ENCODE measurements around the gene LRP2BP. TPM values are rescaled to one million over a fixed set of nuclear protein-coding genes. Genes with fewer than 3 reads are reported as not detected.

The LRP2BP gene
- polyA plus RNA-seq, 1 donor from 2014 or later = 1.1 TPM

GRCh38 chr4:185441479-185441878, 45.8 kb upstream of the LRP2BP start:
- Histone ChIP-seq H3K9me2 (ENCODE audit: insufficient read depth, low read length) (no peaks in the 10 kb centered on the region), H3K36me3 (ENCODE audit: insufficient read depth, low read length) (no peaks in the 10 kb centered on the region), H3K27me3 (ENCODE audit: insufficient read depth, low read depth, low read length) (no peaks in the 10 kb centered on the region), H3K4me3 (ENCODE audit: low read length) (no peak overlapping the region), H3K79me2 (replicated peaks; ENCODE audit: insufficient read depth, low read length) (no peaks in the 10 kb centered on the region), H3K4me2 (ENCODE audit: low read length) (no peak overlapping the region), H3K27ac (ENCODE audit: low read length) (no peak overlapping the region), H3K9ac (ENCODE audit: low read length) (no peak overlapping the region), H3F3A (ENCODE audit: insufficient read depth, low read length, poor library complexity, severe bottlenecking) (no peaks in the 10 kb centered on the region), H4K20me1 (ENCODE audit: insufficient read depth) (no peaks in the 10 kb centered on the region), H3K9me3 (ENCODE audit: low read length) (no peaks in the 10 kb centered on the region), H2AFZ (ENCODE audit: low read depth, low read length) (no peak overlapping the region)
- TF ChIP-seq MXI1 (conservative IDR thresholded peaks at IDR 0.05; ENCODE audit: poor library complexity, severe bottlenecking) (no peak), TAF1 (IDR thresholded peaks at IDR 0.05; ENCODE audit: low read depth) (no peak), CTCF (IDR thresholded peaks at IDR 0.05; ENCODE audit: poor library complexity, severe bottlenecking) (no peak), SMC3 (conservative IDR thresholded peaks at IDR 0.05; ENCODE audit: poor library complexity) (no peak), EP300 (conservative IDR thresholded peaks at IDR 0.05; ENCODE audit: poor library complexity, severe bottlenecking) (no peak), REST (IDR thresholded peaks at IDR 0.05; ENCODE audit: borderline replicate concordance) (no peak), POLR2AphosphoS5 (IDR thresholded peaks at IDR 0.05) (no peak), EZH2 (IDR thresholded peaks at IDR 0.05; ENCODE audit: borderline replicate concordance, insufficient read depth, low read length, poor library complexity, severe bottlenecking) (no peak), RAD21 (conservative IDR thresholded peaks at IDR 0.05) (no peak)

DNA sequence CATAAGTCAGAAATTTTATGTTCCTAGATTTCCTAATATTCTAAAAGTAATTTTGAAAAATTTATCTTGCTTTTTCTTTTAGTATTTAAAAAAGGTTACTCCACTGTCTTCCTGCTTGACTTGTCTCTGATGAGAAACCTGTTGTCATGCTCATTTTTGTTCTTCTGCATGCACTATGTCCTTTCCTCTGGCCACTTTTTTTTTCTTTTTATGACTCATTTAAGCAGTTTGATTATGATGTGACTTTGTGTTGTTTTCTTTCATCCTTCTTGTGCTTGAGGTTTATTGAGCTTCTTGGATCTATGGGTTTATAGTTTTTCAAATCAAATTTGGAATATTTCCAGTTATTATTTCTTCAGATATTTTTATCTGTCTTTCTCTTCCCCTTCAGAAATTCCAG, 42.1 kb upstream of the LRP2BP start:
- Histone ChIP-seq H3K4me3 (ENCODE audit: low read length) (no peak overlapping the region), H3K27me3 (ENCODE audit: insufficient read depth, low read depth, low read length) (no peaks in the 10 kb centered on the region), H3K9me2 (ENCODE audit: insufficient read depth, low read length) (no peaks in the 10 kb centered on the region), H3K4me2 (ENCODE audit: low read length) (no peak overlapping the region), H2AFZ (ENCODE audit: low read depth, low read length) (no peak overlapping the region), H3K36me3 (ENCODE audit: insufficient read depth, low read length) (no peaks in the 10 kb centered on the region), H3K27ac (ENCODE audit: low read length) (no peak overlapping the region), H3K9ac (ENCODE audit: low read length) (no peak overlapping the region), H4K20me1 (ENCODE audit: insufficient read depth) (no peaks in the 10 kb centered on the region), H3F3A (ENCODE audit: insufficient read depth, low read length, poor library complexity, severe bottlenecking) (no peaks in the 10 kb centered on the region), H3K79me2 (replicated peaks; ENCODE audit: insufficient read depth, low read length) (no peaks in the 10 kb centered on the region), H3K9me3 (ENCODE audit: low read length) (no peaks in the 10 kb centered on the region)
- TF ChIP-seq RAD21 (conservative IDR thresholded peaks at IDR 0.05) (no peak), MXI1 (conservative IDR thresholded peaks at IDR 0.05; ENCODE audit: poor library complexity, severe bottlenecking) (no peak), POLR2AphosphoS5 (IDR thresholded peaks at IDR 0.05) (no peak), EP300 (conservative IDR thresholded peaks at IDR 0.05; ENCODE audit: poor library complexity, severe bottlenecking) (no peak), REST (IDR thresholded peaks at IDR 0.05; ENCODE audit: borderline replicate concordance) (no peak), EZH2 (IDR thresholded peaks at IDR 0.05; ENCODE audit: borderline replicate concordance, insufficient read depth, low read length, poor library complexity, severe bottlenecking) (no peak), CTCF (IDR thresholded peaks at IDR 0.05; ENCODE audit: poor library complexity, severe bottlenecking) (no peak), SMC3 (conservative IDR thresholded peaks at IDR 0.05; ENCODE audit: poor library complexity) (no peak)

Data from neural cell (in vitro differentiated cells).